HuH-7.5 (cell line): Measurements from ENCODE around the gene SBSN.
"Not testable (repeated sequence)": the region's sequence is repeated elsewhere in the genome, so short reads cannot be mapped to it uniquely, and the experiment has no call there.

Experiments
- DNase-seq: peaks from one replicate; pipeline ENCODE4 v3.0.0; 2011; ENCODE audit warnings: low spot score

SBSN gene

GRCh38 chr19:35508129-35508528 lies 20.0 kb downstream of the SBSN start:
- no peak for DNase-seq

- no peak for DNase-seq
Observed at GRCh38 chr19:35507561-35507960, 20.6 kb downstream of the SBSN start.

GRCh38 chr19:35506011-35506410 lies 22.1 kb downstream of the SBSN start:
- no peak for DNase-seq

GRCh38 chr19:35502751-35503150 lies 25.4 kb downstream of the SBSN start:
- no peak for DNase-seq

GRCh38 chr19:35501684-35502083 lies 26.4 kb downstream of the SBSN start:
- DNase-seq, result no peak

- DNase-seq, result no peak
Observed at GRCh38 chr19:35500611-35501010, 27.5 kb downstream of the SBSN start.

GRCh38 chr19:35498984-35499527 lies 29.1 kb downstream of the SBSN start:
- DNase-seq, result no peak

- no peak for DNase-seq
Observed at GRCh38 chr19:35498220-35498619, 29.9 kb downstream of the SBSN start.

- DNase-seq, result no peak
Observed at GRCh38 chr19:35497406-35497805, 30.7 kb downstream of the SBSN start.

- peak; percentile 89 for DNase-seq
Observed at GRCh38 chr19:35495107-35496064, 32.7 kb downstream of the SBSN start.

GRCh38 chr19:35493971-35494370 lies 34.1 kb downstream of the SBSN start:
- no peak for DNase-seq

GRCh38 chr19:35491836-35492360 lies 36.2 kb downstream of the SBSN start:
- no peak for DNase-seq

- no peak for DNase-seq
Observed at GRCh38 chr19:35490364-35490763, 37.7 kb downstream of the SBSN start, which contains the start of gene KRTDAP. Gene KRTDAP, minus strand, starts transcription at chr19:35490464. Its CDS starts 22 bp downstream, at chr19:35490442.

- no peak for DNase-seq
Observed at GRCh38 chr19:35488677-35489076, 39.4 kb downstream of the SBSN start.

GRCh38 chr19:35487656-35488182 lies 40.4 kb downstream of the SBSN start:
- DNase-seq, result no peak

- no peak for DNase-seq
Observed at GRCh38 chr19:35486268-35486708, 41.8 kb downstream of the SBSN start.

GRCh38 chr19:35484252-35485036 lies 43.7 kb downstream of the SBSN start:
- DNase-seq, result no peak

- DNase-seq, result no peak
Observed at GRCh38 chr19:35483089-35483488, 45.0 kb downstream of the SBSN start.

- DNase-seq, result no peak
Observed at GRCh38 chr19:35478794-35479677, 49.1 kb downstream of the SBSN start.

GRCh38 chr19:35476149-35476548 lies 52.0 kb downstream of the SBSN start:
- DNase-seq, result no peak

GRCh38 chr19:35474594-35474993 lies 53.5 kb downstream of the SBSN start:
- DNase-seq, result not testable (repeated sequence)
